ENCODE data around the gene LRTM1.

The LRTM1 gene

DNA sequence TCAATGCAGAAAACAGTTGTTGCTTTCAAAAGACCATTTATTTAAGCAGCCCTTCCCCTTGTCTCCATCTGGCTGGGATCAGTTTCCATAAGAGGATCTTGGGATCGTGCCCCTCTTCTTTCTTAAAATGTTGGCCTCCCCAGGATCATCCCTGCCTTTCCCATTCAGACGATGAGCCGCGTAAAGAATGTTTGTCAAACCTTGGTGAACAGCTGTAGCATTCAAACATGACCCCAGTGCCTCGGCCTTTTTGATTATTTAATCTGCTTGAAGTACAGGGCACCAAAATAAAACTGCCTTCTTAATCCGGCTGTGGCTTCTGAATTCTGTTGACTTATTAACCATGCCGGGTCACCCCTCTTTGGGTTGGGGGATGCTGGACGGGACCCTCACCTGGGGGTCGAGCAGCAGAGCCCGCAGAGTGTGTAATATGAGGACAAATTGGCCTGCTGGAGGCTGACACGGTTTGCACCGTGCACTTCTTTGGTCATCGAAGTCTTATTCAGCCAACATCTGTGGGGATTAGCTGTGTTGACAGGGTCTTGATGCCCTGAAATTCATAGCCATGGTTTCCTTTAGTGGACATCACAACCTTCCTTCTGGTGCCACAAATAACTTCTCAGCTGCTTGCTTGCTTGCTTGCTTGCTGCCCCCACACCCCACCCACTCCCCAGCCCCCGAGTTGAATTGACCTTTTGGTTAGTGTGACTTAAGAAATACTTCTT is at the start of gene LRTM1:
TSS of gene LRTM1 (minus strand) at position 14 of the 725 bp plus-strand sequence. CDS start 148 bp downstream, outside the sequence.
- Histone ChIP-seq H3K4me3 (ENCODE audit: low read length) (no peak within 1 kb of the TSS), H3K9ac (ENCODE audit: low read length) (no peak within 1 kb of the TSS), H3K36me3 (ENCODE audit: control insufficient read depth, insufficient read depth, low read length) (no peaks in the 10 kb centered on the region), H3K27ac (ENCODE audit: low read depth, low read length) (no peak within 1 kb of the TSS), H3K27me3 (ENCODE audit: control insufficient read depth, insufficient read depth, low read length) (no peaks in the 10 kb centered on the region), H3K4me1 (ENCODE audit: control insufficient read depth, insufficient read depth, low read length) (no peaks in the 10 kb centered on the region)

DNA sequence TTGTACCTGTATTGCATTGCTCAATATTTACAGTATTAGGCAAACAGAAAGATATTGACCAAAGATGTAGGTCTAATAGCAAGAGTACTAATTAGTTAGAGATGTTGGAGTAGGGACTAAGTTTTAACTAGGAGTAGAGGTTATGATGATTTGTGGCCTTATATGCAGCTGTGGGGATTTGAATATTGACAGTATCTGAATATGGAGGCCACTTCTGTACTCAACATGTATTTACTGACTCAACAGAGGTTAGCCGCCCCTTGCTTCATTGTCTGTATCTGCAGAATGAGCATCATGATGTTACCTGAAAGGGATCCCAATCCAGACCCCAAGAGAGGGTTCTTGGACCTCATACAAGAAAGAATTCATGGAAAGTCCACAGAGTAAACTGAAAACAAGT is 49.6 kb upstream of the LRTM1 start:
- no peaks in the 10 kb centered on the region for H3K4me1 ChIP-seq (ENCODE audit: control insufficient read depth, insufficient read depth, low read length)
- no peaks in the 10 kb centered on the region for H3K27me3 ChIP-seq (ENCODE audit: control insufficient read depth, insufficient read depth, low read length)
- H3K9ac ChIP-seq (ENCODE audit: low read length) = no peak overlapping the region
- H3K4me3 ChIP-seq (ENCODE audit: low read length) = no peak overlapping the region
- no peak overlapping the region for H3K27ac ChIP-seq (ENCODE audit: low read depth, low read length)
- no peaks in the 10 kb centered on the region for H3K36me3 ChIP-seq (ENCODE audit: control insufficient read depth, insufficient read depth, low read length)

DNA sequence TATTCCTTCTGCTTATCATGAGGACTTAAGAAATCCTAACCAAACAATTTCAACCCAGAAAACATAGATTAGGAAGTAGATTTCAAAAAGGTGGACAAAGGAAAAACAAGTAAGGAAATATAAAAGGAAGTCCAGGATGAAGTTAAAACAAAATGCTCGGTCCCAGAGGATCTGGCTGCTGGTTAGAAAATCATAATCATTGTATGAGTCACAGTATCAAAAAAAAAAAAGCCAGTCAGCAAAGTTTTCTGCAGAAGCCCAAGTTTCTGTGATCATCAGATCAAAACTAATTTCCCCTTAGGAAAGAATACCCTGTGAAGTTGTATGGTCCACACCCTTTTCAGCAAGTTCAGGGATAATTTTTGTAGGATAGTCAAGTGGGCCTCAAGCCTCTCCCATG is 43.0 kb upstream of the LRTM1 start:
- H3K36me3 ChIP-seq (ENCODE audit: control insufficient read depth, insufficient read depth, low read length) = no peaks in the 10 kb centered on the region
- no peak overlapping the region for H3K4me3 ChIP-seq (ENCODE audit: low read length)
- H3K4me1 ChIP-seq (ENCODE audit: control insufficient read depth, insufficient read depth, low read length) = no peaks in the 10 kb centered on the region
- no peak overlapping the region for H3K27ac ChIP-seq (ENCODE audit: low read depth, low read length)
- H3K27me3 ChIP-seq (ENCODE audit: control insufficient read depth, insufficient read depth, low read length) = no peaks in the 10 kb centered on the region
- no peak overlapping the region for H3K9ac ChIP-seq (ENCODE audit: low read length)

DNA sequence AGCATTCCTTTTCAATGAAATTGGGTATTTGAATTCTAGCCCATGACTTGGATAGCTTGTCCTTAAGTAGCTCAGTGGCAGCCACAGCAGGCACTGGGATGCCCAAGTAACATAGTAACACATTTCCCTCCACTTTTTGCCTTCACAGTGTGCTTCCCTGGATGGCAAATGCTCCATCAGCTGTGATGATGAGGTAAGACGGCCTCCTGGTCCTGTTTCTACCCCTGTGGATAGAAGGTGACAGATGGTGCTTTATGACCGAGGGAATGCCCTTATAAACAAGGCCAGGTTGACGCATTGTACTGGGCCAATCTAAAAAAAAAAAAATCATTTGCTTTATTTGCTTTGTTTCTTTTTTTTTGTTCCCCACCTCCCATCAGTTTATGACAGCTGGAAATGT is 41.8 kb upstream of the LRTM1 start:
- Histone ChIP-seq H3K27me3 (ENCODE audit: control insufficient read depth, insufficient read depth, low read length) (no peaks in the 10 kb centered on the region), H3K4me1 (ENCODE audit: control insufficient read depth, insufficient read depth, low read length) (no peaks in the 10 kb centered on the region), H3K27ac (ENCODE audit: low read depth, low read length) (no peak overlapping the region), H3K4me3 (ENCODE audit: low read length) (no peak overlapping the region), H3K9ac (ENCODE audit: low read length) (no peak overlapping the region), H3K36me3 (ENCODE audit: control insufficient read depth, insufficient read depth, low read length) (no peaks in the 10 kb centered on the region)

DNA sequence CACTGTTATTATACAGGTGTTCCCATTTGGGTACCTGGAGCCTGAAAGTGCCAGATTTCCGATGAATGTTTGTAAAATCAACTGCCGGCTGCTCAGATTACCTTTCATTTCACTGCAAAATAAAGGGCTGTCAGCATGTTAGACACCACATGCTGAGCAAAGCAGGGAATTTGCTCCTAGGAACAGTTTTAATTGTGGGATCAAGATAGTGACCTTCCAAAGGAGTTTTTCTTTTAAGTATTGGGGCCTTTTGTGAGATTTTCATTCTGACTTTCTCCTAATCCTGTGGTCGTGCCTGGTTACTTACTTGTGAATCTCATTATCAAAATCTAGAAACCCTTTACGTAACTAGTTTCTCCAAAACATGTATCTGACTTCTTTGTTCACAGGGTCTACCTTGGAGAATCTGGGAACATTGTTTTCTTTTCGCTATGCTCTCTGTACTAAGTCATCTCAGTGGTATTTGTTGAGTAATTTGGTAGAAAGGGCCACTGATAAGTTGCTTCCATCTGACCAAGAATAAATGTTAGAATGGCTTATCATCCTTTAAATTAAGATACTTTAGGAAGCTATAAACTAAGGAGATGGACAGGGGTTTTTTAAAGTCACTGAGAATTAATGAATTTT is 40.8 kb upstream of the LRTM1 start:
- H3K4me3 ChIP-seq (ENCODE audit: low read length) = no peak overlapping the region
- no peaks in the 10 kb centered on the region for H3K4me1 ChIP-seq (ENCODE audit: control insufficient read depth, insufficient read depth, low read length)
- H3K27me3 ChIP-seq (ENCODE audit: control insufficient read depth, insufficient read depth, low read length) = no peaks in the 10 kb centered on the region
- H3K27ac ChIP-seq (ENCODE audit: low read depth, low read length) = no peak overlapping the region
- no peaks in the 10 kb centered on the region for H3K36me3 ChIP-seq (ENCODE audit: control insufficient read depth, insufficient read depth, low read length)
- no peak overlapping the region for H3K9ac ChIP-seq (ENCODE audit: low read length)

GRCh38 chr3:54967731-54968161 is 39.9 kb upstream of the LRTM1 start:
- no peak overlapping the region for H3K27ac ChIP-seq (ENCODE audit: low read depth, low read length)
- H3K36me3 ChIP-seq (ENCODE audit: control insufficient read depth, insufficient read depth, low read length) = no peaks in the 10 kb centered on the region
- no peak overlapping the region for H3K4me3 ChIP-seq (ENCODE audit: low read length)
- no peaks in the 10 kb centered on the region for H3K27me3 ChIP-seq (ENCODE audit: control insufficient read depth, insufficient read depth, low read length)
- no peak overlapping the region for H3K9ac ChIP-seq (ENCODE audit: low read length)
- H3K4me1 ChIP-seq (ENCODE audit: control insufficient read depth, insufficient read depth, low read length) = no peaks in the 10 kb centered on the region

DNA sequence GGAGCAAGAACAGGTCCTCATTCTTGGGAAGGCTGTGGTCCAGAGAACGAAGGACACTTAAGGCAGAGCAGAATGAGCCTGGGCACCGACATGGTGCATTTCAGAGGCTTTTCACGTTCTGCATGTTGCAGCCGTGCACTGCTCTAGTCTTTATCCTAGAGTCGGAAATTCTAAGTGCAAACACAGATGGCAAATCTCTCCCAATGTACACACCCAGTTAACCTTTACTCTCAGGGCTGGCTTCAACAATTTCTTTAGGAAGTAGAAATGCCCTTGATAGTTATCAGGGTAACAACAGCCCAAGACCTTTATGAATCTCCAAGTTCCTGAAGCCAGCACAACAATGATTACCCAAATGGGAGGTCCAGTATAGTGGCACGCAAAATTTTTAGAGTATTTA is 39.1 kb upstream of the LRTM1 start:
- no peaks in the 10 kb centered on the region for H3K27me3 ChIP-seq (ENCODE audit: control insufficient read depth, insufficient read depth, low read length)

DNA sequence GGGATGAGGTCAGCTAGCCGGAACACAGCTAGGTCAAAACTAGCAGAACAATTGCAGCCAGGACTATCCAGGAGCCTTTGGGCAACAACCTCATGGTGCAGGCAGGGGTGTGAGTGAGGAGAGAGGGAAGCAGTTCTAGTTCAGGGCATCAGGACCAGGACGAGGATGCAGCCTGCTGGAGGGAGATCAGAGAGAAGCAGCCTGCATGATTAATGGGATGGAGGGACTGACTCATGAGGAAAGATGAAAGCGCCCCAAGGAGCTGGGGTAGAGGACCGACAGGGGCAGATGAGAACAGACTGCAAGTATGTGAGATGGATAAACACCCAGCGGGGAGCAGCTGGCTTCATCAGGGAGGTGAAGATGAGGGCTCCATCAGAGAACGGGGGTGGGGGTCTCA is 37.9 kb upstream of the LRTM1 start:
- Histone ChIP-seq H3K4me1 (ENCODE audit: control insufficient read depth, insufficient read depth, low read length) (no peaks in the 10 kb centered on the region), H3K4me3 (ENCODE audit: low read length) (no peak overlapping the region), H3K27me3 (ENCODE audit: control insufficient read depth, insufficient read depth, low read length) (no peaks in the 10 kb centered on the region), H3K36me3 (ENCODE audit: control insufficient read depth, insufficient read depth, low read length) (no peaks in the 10 kb centered on the region), H3K9ac (ENCODE audit: low read length) (no peak overlapping the region), H3K27ac (ENCODE audit: low read depth, low read length) (no peak overlapping the region)

More for the DNA sequence above, 39.1 kb upstream of the LRTM1 start:
- Histone ChIP-seq H3K27ac (ENCODE audit: low read depth, low read length) (no peak overlapping the region), H3K36me3 (ENCODE audit: control insufficient read depth, insufficient read depth, low read length) (no peaks in the 10 kb centered on the region), H3K4me1 (ENCODE audit: control insufficient read depth, insufficient read depth, low read length) (no peaks in the 10 kb centered on the region), H3K9ac (ENCODE audit: low read length) (no peak overlapping the region), H3K4me3 (ENCODE audit: low read length) (no peak overlapping the region)

- H3K9ac ChIP-seq (ENCODE audit: low read length) = no peak overlapping the region
- H3K27me3 ChIP-seq (ENCODE audit: control insufficient read depth, insufficient read depth, low read length) = no peaks in the 10 kb centered on the region
- no peaks in the 10 kb centered on the region for H3K4me1 ChIP-seq (ENCODE audit: control insufficient read depth, insufficient read depth, low read length)
- H3K27ac ChIP-seq (ENCODE audit: low read depth, low read length) = no peak overlapping the region
- H3K36me3 ChIP-seq (ENCODE audit: control insufficient read depth, insufficient read depth, low read length) = no peaks in the 10 kb centered on the region
- H3K4me3 ChIP-seq (ENCODE audit: low read length) = no peak overlapping the region
These were observed 36.2 kb upstream of the LRTM1 start for GRCh38 chr3:54964081-54964480.

GRCh38 chr3:54963641-54964040 is 35.8 kb upstream of the LRTM1 start:
- H3K27ac ChIP-seq (ENCODE audit: low read depth, low read length) = no peak overlapping the region
- H3K9ac ChIP-seq (ENCODE audit: low read length) = no peak overlapping the region
- H3K36me3 ChIP-seq (ENCODE audit: control insufficient read depth, insufficient read depth, low read length) = no peaks in the 10 kb centered on the region
- no peaks in the 10 kb centered on the region for H3K4me1 ChIP-seq (ENCODE audit: control insufficient read depth, insufficient read depth, low read length)
- no peak overlapping the region for H3K4me3 ChIP-seq (ENCODE audit: low read length)
- H3K27me3 ChIP-seq (ENCODE audit: control insufficient read depth, insufficient read depth, low read length) = no peaks in the 10 kb centered on the region

- no peaks in the 10 kb centered on the region for H3K27me3 ChIP-seq (ENCODE audit: control insufficient read depth, insufficient read depth, low read length)
- H3K4me1 ChIP-seq (ENCODE audit: control insufficient read depth, insufficient read depth, low read length) = no peaks in the 10 kb centered on the region
- no peak overlapping the region for H3K4me3 ChIP-seq (ENCODE audit: low read length)
- H3K9ac ChIP-seq (ENCODE audit: low read length) = no peak overlapping the region
- no peak overlapping the region for H3K27ac ChIP-seq (ENCODE audit: low read depth, low read length)
- H3K36me3 ChIP-seq (ENCODE audit: control insufficient read depth, insufficient read depth, low read length) = no peaks in the 10 kb centered on the region
These were observed 34.3 kb upstream of the LRTM1 start for GRCh38 chr3:54962200-54962599.

GRCh38 chr3:54960701-54961100 is 32.8 kb upstream of the LRTM1 start:
- no peaks in the 10 kb centered on the region for H3K27me3 ChIP-seq (ENCODE audit: control insufficient read depth, insufficient read depth, low read length)
- H3K4me3 ChIP-seq (ENCODE audit: low read length) = no peak overlapping the region
- no peaks in the 10 kb centered on the region for H3K4me1 ChIP-seq (ENCODE audit: control insufficient read depth, insufficient read depth, low read length)
- no peaks in the 10 kb centered on the region for H3K36me3 ChIP-seq (ENCODE audit: control insufficient read depth, insufficient read depth, low read length)
- no peak overlapping the region for H3K27ac ChIP-seq (ENCODE audit: low read depth, low read length)
- H3K9ac ChIP-seq (ENCODE audit: low read length) = no peak overlapping the region

- no peak overlapping the region for H3K27ac ChIP-seq (ENCODE audit: low read depth, low read length)
- no peak overlapping the region for H3K4me3 ChIP-seq (ENCODE audit: low read length)
- no peaks in the 10 kb centered on the region for H3K27me3 ChIP-seq (ENCODE audit: control insufficient read depth, insufficient read depth, low read length)
- H3K9ac ChIP-seq (ENCODE audit: low read length) = no peak overlapping the region
- no peaks in the 10 kb centered on the region for H3K36me3 ChIP-seq (ENCODE audit: control insufficient read depth, insufficient read depth, low read length)
- H3K4me1 ChIP-seq (ENCODE audit: control insufficient read depth, insufficient read depth, low read length) = no peaks in the 10 kb centered on the region
These were observed 32.2 kb upstream of the LRTM1 start for GRCh38 chr3:54960082-54960481.
